GM12865 (cell line): ENCODE data around the gene SLC22A23.

Source experiments
- DNase-seq: peaks from one replicate; pipeline ENCODE4 v3.0.0; 2010; ENCODE audit warnings: low read depth
- H3K4me3 ChIP-seq: 2 replicates; pipeline ENCODE4 v1.5.1; 2011; ENCODE audit warnings: mild to moderate bottlenecking, low read depth, low read length, control low read depth
- CTCF ChIP-seq: IDR thresholded peaks from 2 replicates; pipeline ENCODE4 v1.5.1; 2011; ENCODE audit warnings: low read length, control low read depth, low read depth, inconsistent platforms; ENCODE audit not compliant: insufficient read depth; ENCODE audit errors: missing control alignments

Gene SLC22A23

GRCh38 chr6:3261518-3261820 lies 195.4 kb downstream of the SLC22A23 start:
- no peak for TF ChIP-seq CTCF
- no peak for DNase-seq
- H3K4me3 ChIP-seq: no peak overlapping the region

GRCh38 chr6:3260772-3261517 lies 195.9 kb downstream of the SLC22A23 start:
- TF ChIP-seq CTCF: no peak
- DNase-seq: no peak
- H3K4me3 ChIP-seq: peak overlapping the region; percentile 65

- TF ChIP-seq CTCF: no peak
- peak; percentile 50 for DNase-seq
- H3K4me3 ChIP-seq: peak overlapping the region; percentile 65
These were observed 196.6 kb downstream of the SLC22A23 start for GRCh38 chr6:3260296-3260695.

- TF ChIP-seq CTCF: no peak
- H3K4me3 ChIP-seq: peak overlapping the region; percentile 65
- DNase-seq: peak; percentile 55
These were observed 197.3 kb downstream of the SLC22A23 start for GRCh38 chr6:3259491-3259958.

GRCh38 chr6:3258720-3259490 lies 197.9 kb downstream of the SLC22A23 start, which contains the start of gene PSMG4:
Gene PSMG4 (plus strand): TSS chr6:3258947. CDS start chr6:3259023, 76 bp downstream.
- TF ChIP-seq CTCF: no peak
- DNase-seq: peak; percentile 93

GRCh38 chr6:3258201-3258600 lies 198.6 kb downstream of the SLC22A23 start:
- no peak for TF ChIP-seq CTCF
- DNase-seq: no peak
- peak overlapping the region; percentile 36 for H3K4me3 ChIP-seq

More at GRCh38 chr6:3258720-3259490, 197.9 kb downstream of the SLC22A23 start, which contains the start of gene PSMG4:
- H3K4me3 ChIP-seq: peak within 1 kb of the TSS; percentile 65

- no peak overlapping the region for H3K4me3 ChIP-seq
- no peak for TF ChIP-seq CTCF
- DNase-seq: no peak
These were observed 203.3 kb downstream of the SLC22A23 start for GRCh38 chr6:3253597-3253961.
